Adrenal gland (tissue), 12 donors: ENCODE measurements around the gene CCDC88B. TPM values are rescaled to one million over a fixed set of nuclear protein-coding genes. Genes with fewer than 3 reads are reported as not detected.

Experiments
- DNase-seq, 7 donors: peaks; one replicate each; pipeline ENCODE4 v3.0.0-alpha.2; 2019 to 2020
- H3K27ac ChIP-seq, 5 donors: fragments of 200-600 bp; sonication (generic) in 4 of 5; 1 replicate in 3 of 5; 2 replicates in 2 of 5; pipeline versions ENCODE4 v1.5.1 to v1.8.0; 2016 to 2020; ENCODE audit warnings: mild to moderate bottlenecking in 1 of 5
- H3K27me3 ChIP-seq: fragments of 200-600 bp; 2 replicates; pipeline ENCODE4 v1.8.0; 2021
- H3K36me3 ChIP-seq, 2 donors: fragments of 200-600 bp; replicated peaks in 1 of 2; 1 replicate in 1 of 2; 2 replicates in 1 of 2; pipeline versions ENCODE4 v1.5.1 to v1.8.0; 2018 to 2022
- H3K4me1 ChIP-seq, 2 donors: fragments of 200-600 bp; replicated peaks in 1 of 2; 1 replicate in 1 of 2; 2 replicates in 1 of 2; pipeline versions ENCODE4 v1.5.1 to v1.8.0; 2018 to 2021
- H3K4me3 ChIP-seq, 4 donors: fragments of 200-600 bp; sonication (generic) in 3 of 4; one replicate each; pipeline ENCODE4 v1.5.1; 2016 to 2018
- H3K9me3 ChIP-seq, 3 donors: fragments of 200-600 bp; sonication (generic) in 1 of 3; replicated peaks in 1 of 3; 1 replicate in 2 of 3; 2 replicates in 1 of 3; pipeline versions ENCODE4 v1.5.1 to v1.8.0; 2016 to 2021
- POLR2A ChIP-seq, 2 donors: fragments of 450-650 bp; IDR thresholded peaks; one replicate each; pipeline ENCODE4 v1.6.1; 2017; ENCODE audit warnings: antibody characterized with exemption in 2 of 2, mild to moderate bottlenecking in 2 of 2, moderate library complexity in 1 of 2
- WGBS, 4 donors: extraction: QIAGEN DNeasy Blood & Tissue Kit in 2 of 4; methylation state at CpG; one replicate each; pipeline versions ENCODE4 v1.1.5 to v1.1.7; 2013 to 2017; 5-methylcytosine and 5-hydroxymethylcytosine counted together
- intact Hi-C, 2 donors: fragments of 100-400 bp; cut with DNase I; formaldehyde crosslinking; loops; one replicate each; pipeline versions ENCODE4 v1.14.1 to v1.15.0; 2022 to 2023
- polyA plus RNA-seq, 3 donors: library from polyadenylated mRNA; stranded (reverse); fragments of 200-250 nt in 2 of 3; fragments of 350-450 nt in 1 of 3; fragmentation: Illumina TruSeq in 1 of 3; extraction: RNeasy Lipid Tissue Mini Kit (QIAGEN cat#74804) in 1 of 3; gene quantifications; one replicate each; pipeline ENCODE4 v1.2.3, GENCODE V29; 2013 to 2014
- total RNA-seq, 9 donors: library from RNA; depleted of rRNA in 4 of 9; stranded (reverse); fragments of >200 nt in 4 of 9; fragments of 120-200 nt in 1 of 9; fragmentation: NEBNext Ultra II Directional in 1 of 9; extraction: Animal tissue kit (Norgen Biotek cat#: 25700) in 1 of 9; gene quantifications; one replicate each; pipeline versions ENCODE4 v1.1.0 to v1.2.4, GENCODE V29; 2013 to 2023
- TF ChIP-seq, protein P1 (sequence below), 6 experiments: fragments of 450-650 bp in 4 of 6; fragments of 200-600 bp in 2 of 6; sonication (generic) in 1 of 6; IDR thresholded peaks; 1 replicate in 5 of 6; 2 replicates in 1 of 6; pipeline versions ENCODE4 v1.5.1 to v1.8.0; 2016 to 2021; ENCODE audit warnings: antibody characterized with exemption in 6 of 6, mild to moderate bottlenecking in 2 of 6, moderate library complexity in 1 of 6
- donor health status: healthy with polysubstance abuse.
- donor health status: Bipolar disorder and iron deficiency.
- donor health status: DM: yes; HTN: yes; CAD: no.
- donor health status: DM: no; HTN: no; CAD: no.
- donor health status: DM: no; HTN: no; CAD: no.
- donor health status: DM: yes; HTN: yes; CAD: no.

CCDC88B gene
- total and polyA plus RNA-seq, 12 donors = 5.1 to 143 (median 14.5) TPM

DNA sequence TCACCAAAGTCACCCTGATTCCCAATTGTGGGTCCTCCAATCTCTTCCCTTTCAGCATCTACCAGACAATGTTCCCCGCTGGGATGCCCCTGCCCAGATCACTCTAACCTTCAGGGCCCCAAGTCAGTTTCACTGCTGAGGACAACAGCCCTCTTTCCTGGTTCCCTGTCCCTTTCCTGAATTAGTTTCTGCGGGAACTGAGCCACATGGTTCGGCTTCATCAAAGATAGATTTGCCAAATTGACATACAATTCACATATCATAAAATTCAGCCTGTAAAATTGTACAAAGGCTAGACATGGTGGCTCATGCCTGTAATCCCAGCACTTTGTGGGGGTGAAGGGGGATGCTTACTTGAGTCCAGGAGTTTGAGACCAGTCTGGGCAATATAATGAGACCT, 12.0 kb upstream of the CCDC88B start:
- intact Hi-C loops = no loop called here
- H3K9me3 ChIP-seq = no peaks in the 10 kb centered on the region
- H3K4me1 ChIP-seq = peaks cover 9 to 16% of the 10 kb centered on the region in 2 donors
- H3K27me3 ChIP-seq = no peaks in the 10 kb centered on the region
- 92 to 97% (median 94%) methylated on average over 3 of the region's 3 CpGs for WGBS, 4 donors
- TF ChIP-seq, protein P1, sequence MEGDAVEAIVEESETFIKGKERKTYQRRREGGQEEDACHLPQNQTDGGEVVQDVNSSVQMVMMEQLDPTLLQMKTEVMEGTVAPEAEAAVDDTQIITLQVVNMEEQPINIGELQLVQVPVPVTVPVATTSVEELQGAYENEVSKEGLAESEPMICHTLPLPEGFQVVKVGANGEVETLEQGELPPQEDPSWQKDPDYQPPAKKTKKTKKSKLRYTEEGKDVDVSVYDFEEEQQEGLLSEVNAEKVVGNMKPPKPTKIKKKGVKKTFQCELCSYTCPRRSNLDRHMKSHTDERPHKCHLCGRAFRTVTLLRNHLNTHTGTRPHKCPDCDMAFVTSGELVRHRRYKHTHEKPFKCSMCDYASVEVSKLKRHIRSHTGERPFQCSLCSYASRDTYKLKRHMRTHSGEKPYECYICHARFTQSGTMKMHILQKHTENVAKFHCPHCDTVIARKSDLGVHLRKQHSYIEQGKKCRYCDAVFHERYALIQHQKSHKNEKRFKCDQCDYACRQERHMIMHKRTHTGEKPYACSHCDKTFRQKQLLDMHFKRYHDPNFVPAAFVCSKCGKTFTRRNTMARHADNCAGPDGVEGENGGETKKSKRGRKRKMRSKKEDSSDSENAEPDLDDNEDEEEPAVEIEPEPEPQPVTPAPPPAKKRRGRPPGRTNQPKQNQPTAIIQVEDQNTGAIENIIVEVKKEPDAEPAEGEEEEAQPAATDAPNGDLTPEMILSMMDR (IDR thresholded peaks at IDR 0.05) = no peak
- no peak for TF ChIP-seq POLR2A (IDR thresholded peaks at IDR 0.05)
- DNase-seq = no peak
- H3K36me3 ChIP-seq = no peaks in the 10 kb centered on the region
- H3K4me3 ChIP-seq = no peak overlapping the region
- no peak overlapping the region for H3K27ac ChIP-seq

DNA sequence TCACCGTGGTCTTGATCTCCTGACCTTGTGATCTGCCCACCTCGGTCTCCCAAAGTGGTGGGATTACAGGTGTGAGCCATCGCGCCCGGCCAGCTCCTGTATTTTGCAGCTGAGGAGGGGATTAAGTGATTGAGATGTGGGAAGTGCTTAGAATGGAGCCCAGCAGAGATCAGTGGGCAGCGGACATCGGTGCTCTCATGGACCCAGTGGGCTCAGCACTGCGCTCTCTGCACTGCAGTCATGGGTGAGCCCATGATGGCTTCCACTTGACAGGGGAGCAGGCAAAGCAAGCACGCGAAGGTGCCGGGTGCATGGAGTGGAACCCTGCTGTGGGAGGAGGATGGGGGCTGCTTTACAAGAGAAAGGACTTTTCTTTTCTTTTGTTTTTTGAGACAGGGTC, 9.1 kb upstream of the CCDC88B start:
- Histone ChIP-seq H3K36me3 (no peaks in the 10 kb centered on the region), H3K4me3 (no peak overlapping the region), H3K27ac (no peak overlapping the region), H3K27me3 (no peaks in the 10 kb centered on the region), H3K4me1 (peaks cover 9 to 16% of the 10 kb centered on the region in 2 donors), H3K9me3 (no peaks in the 10 kb centered on the region)
- TF ChIP-seq, protein P1 (IDR thresholded peaks at IDR 0.05) = no peak
- TF ChIP-seq POLR2A (IDR thresholded peaks at IDR 0.05) = no peak
- intact Hi-C loops = no loop called here
- 84 to 91% (median 86%) methylated on average over 9 to 11 of the region's 11 CpGs for WGBS, 4 donors
- no peak for DNase-seq

DNA sequence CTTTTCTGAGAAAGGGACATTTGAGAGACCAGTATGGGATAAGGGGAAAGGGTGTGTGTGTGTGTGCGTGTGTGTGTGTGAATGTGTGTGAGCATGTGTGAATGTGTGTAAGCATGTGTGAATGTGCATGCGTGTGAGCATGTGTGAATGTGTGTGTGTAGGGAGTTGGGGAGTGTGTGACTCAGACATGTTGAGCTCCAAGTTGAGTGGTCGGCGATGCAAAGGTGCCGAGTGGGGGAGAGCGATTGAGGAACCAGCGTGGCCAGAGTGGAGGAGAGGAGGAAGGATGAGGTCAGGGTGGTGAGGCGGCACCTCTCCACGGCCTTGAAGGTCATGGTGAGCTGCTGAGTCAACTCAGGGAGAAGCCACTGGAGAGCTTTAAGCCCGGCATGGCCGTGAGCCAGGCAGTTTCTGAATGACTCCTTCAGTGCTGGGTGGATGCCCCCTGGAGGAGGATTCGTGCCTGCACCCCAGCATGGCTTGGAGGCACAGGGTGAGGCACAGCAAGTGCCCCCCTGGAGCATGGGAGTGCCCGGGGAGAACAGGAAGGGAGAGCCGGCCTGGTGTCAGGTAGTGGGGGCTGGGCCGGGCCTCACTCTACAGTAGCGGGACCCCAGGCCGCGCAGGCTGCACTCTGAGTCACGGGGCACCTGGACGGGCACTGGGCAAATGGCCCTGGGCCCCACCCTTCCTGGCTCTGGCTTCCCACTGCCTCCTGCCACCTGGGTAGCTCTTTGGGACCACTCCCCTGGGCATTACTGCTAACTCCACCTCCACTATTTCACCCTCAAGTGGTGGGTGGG, 8.2 kb upstream of the CCDC88B start:
- Histone ChIP-seq H3K27me3 (no peaks in the 10 kb centered on the region), H3K27ac (peak overlapping the region in 3 of 5 donors; percentile 26 to 66 (median 53)), H3K4me3 (peak overlapping the region in 1 of 4 donors; percentile 19), H3K9me3 (no peaks in the 10 kb centered on the region), H3K36me3 (no peaks in the 10 kb centered on the region), H3K4me1 (peaks cover 9 to 16% of the 10 kb centered on the region in 2 donors)
- WGBS, 4 donors = 20 to 26% (median 20%) methylated on average over 13 to 20 of the region's 20 CpGs
- TF ChIP-seq, protein P1 (IDR thresholded peaks at IDR 0.05) = peak; percentile 39 to 81 (median 73)
- peak in 1 of 2 donors; percentile 26 for TF ChIP-seq POLR2A (IDR thresholded peaks at IDR 0.05)
- peak; percentile 86 to 99 (median 97) for DNase-seq
- intact Hi-C loops = no loop called here

DNA sequence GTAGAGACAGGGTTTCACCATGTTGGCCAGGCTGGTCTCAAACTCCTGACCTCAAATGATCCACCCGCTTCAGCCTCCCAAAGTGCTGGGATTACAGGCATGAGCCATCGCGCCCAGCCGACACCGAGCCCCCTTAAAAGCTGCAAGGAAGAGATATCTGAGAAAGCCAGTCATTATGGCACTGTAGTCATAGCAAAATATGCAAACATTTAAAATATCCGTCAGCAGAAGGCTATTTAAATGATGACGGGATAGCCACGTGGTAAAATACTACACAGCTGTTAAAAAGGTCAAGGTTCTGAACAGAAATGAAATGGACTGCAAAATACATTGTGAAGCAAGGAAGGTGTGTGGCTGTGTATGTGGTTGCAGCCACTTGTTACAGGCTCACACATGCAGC, 6.4 kb upstream of the CCDC88B start:
- Histone ChIP-seq H3K36me3 (no peaks in the 10 kb centered on the region), H3K4me3 (no peak overlapping the region), H3K9me3 (no peaks in the 10 kb centered on the region), H3K27me3 (no peaks in the 10 kb centered on the region), H3K4me1 (peaks cover 9 to 16% of the 10 kb centered on the region in 2 donors), H3K27ac (no peak overlapping the region)
- WGBS, 4 donors = 71 to 76% (median 74%) methylated on average over 7 to 8 of the region's 8 CpGs
- DNase-seq = no peak
- no peak for TF ChIP-seq POLR2A (IDR thresholded peaks at IDR 0.05)
- TF ChIP-seq, protein P1 (IDR thresholded peaks at IDR 0.05) = no peak
- intact Hi-C loops = no loop called here
